SK-N-SH (cell line): ENCODE results near the gene PBRM1. TPM values are rescaled to one million over a fixed set of nuclear protein-coding genes. Genes with fewer than 3 reads are reported as not detected.

ENCODE experiments used
- CTCF ChIA-PET: fragments of 300-600, 350-600 bp; formaldehyde crosslinking; extraction: SDS; loops from one replicate; lab custom pipeline; 2021; lab: Yijun Ruan, JAX
- POLR2A ChIA-PET: fragments of 350-600 bp; sonication (Branson Sonifier 250); formaldehyde crosslinking; extraction: SDS; loops from one replicate; lab custom pipeline; 2020; ENCODE audit warnings: antibody characterized with exemption, inconsistent platforms; lab: Yijun Ruan, JAX
- DNase-seq: peaks from one replicate; pipeline ENCODE4 v3.0.0; 2012
- H2AFZ ChIP-seq: fragments of 200-600 bp; sonication (generic); 2 replicates; pipeline ENCODE4 v1.8.1; 2016; ENCODE audit warnings: antibody characterized with exemption, mild to moderate bottlenecking, low read depth
- H3F3A ChIP-seq: fragments of 200-600 bp; sonication (generic); replicated peaks from 2 replicates; pipeline ENCODE3; 2016; ENCODE audit warnings: antibody characterized with exemption, mild to moderate bottlenecking; ENCODE audit not compliant: insufficient read depth
- H3K27ac ChIP-seq, 2 experiments: fragments of 200-500 bp in 1 of 2; fragments of 200-600 bp in 1 of 2; sonication (Bioruptor generic) in 1 of 2; sonication (generic), shearing (Covaris generic) in 1 of 2; 2 replicates each; pipeline versions ENCODE4 v1.5.1 to v1.6.1; 2014 to 2016; ENCODE audit warnings: low read depth in 2 of 2, inconsistent platforms in 1 of 2, low read length in 1 of 2, mild to moderate bottlenecking in 1 of 2, mixed read lengths in 1 of 2
- H3K27me3 ChIP-seq: fragments of 200-600 bp; sonication (generic), shearing (Covaris generic); 2 replicates; pipeline ENCODE4 v1.6.1; 2016; ENCODE audit warnings: mixed run types; ENCODE audit not compliant: insufficient read depth
- H3K36me3 ChIP-seq, 2 experiments: fragments of 200-500 bp in 1 of 2; fragments of 200-600 bp in 1 of 2; sonication (Bioruptor generic) in 1 of 2; sonication (generic) in 1 of 2; replicated peaks in 1 of 2; 2 replicates each; pipeline versions ENCODE3 to v1.5.1; 2014 to 2016; ENCODE audit warnings: low read length in 1 of 2, mild to moderate bottlenecking in 1 of 2; ENCODE audit not compliant: insufficient read depth in 2 of 2, control insufficient read depth in 1 of 2
- H3K4me1 ChIP-seq, 2 experiments: fragments of 200-500 bp in 1 of 2; fragments of 200-600 bp in 1 of 2; sonication (Bioruptor generic) in 1 of 2; sonication (generic), shearing (Covaris generic) in 1 of 2; 2 replicates each; pipeline versions ENCODE4 v1.5.1 to v1.6.1; 2014 to 2016; ENCODE audit warnings: low read depth in 1 of 2, low read length in 1 of 2, mixed run types in 1 of 2; ENCODE audit not compliant: insufficient read depth in 2 of 2, control insufficient read depth in 1 of 2
- H3K4me2 ChIP-seq: fragments of 200-600 bp; sonication (generic), shearing (Covaris generic); 2 replicates; pipeline ENCODE4 v1.6.1; 2017; ENCODE audit warnings: mixed run types
- H3K4me3 ChIP-seq, 2 experiments: fragments of 200-500 bp in 1 of 2; fragments of 200-600 bp in 1 of 2; sonication (Bioruptor generic) in 1 of 2; sonication (generic), shearing (Covaris generic) in 1 of 2; 2 replicates each; pipeline versions ENCODE4 v1.5.1 to v1.8.1; 2014 to 2016; ENCODE audit warnings: low read depth in 2 of 2, inconsistent platforms in 1 of 2, low read length in 1 of 2, mild to moderate bottlenecking in 1 of 2, mixed read lengths in 1 of 2, moderate library complexity in 1 of 2
- H3K79me2 ChIP-seq: fragments of 200-600 bp; sonication (generic); 2 replicates; pipeline ENCODE4 v1.8.1; 2017; ENCODE audit warnings: mild to moderate bottlenecking; ENCODE audit not compliant: insufficient read depth
- H3K9ac ChIP-seq: fragments of 200-600 bp; sonication (generic); 2 replicates; pipeline ENCODE4 v1.6.1; 2017; ENCODE audit warnings: mixed run types
- H3K9me2 ChIP-seq: fragments of 200-600 bp; sonication (generic); 2 replicates; pipeline ENCODE4 v1.6.1; 2017; ENCODE audit warnings: mixed run types
- H3K9me3 ChIP-seq: fragments of 200-600 bp; sonication (generic); 2 replicates; pipeline ENCODE4 v1.6.1; 2017; ENCODE audit warnings: mixed run types, mild to moderate bottlenecking, moderate library complexity
- H4K20me1 ChIP-seq: fragments of 200-600 bp; sonication (generic); 2 replicates; pipeline ENCODE4 v1.6.1; 2017; ENCODE audit warnings: mild to moderate bottlenecking, mixed run types; ENCODE audit not compliant: insufficient read depth
- CHD2 ChIP-seq: fragments of 150-350 bp; IDR thresholded peaks from 2 replicates; pipeline ENCODE4 v1.6.1; 2018; ENCODE audit warnings: low read length; ENCODE audit not compliant: partially characterized antibody
- EZH2phosphoT487 ChIP-seq: fragments of 200-600 bp; sonication (generic); IDR thresholded peaks from 2 replicates; pipeline ENCODE4 v1.6.1; 2017; ENCODE audit warnings: low read depth, mixed run types, mild to moderate bottlenecking, antibody characterized with exemption, moderate library complexity, borderline replicate concordance
- FOSL2 ChIP-seq: IDR thresholded peaks from 2 replicates; pipeline ENCODE4 v1.4.0; 2012; ENCODE audit warnings: low read depth, mild to moderate bottlenecking, moderate library complexity, borderline replicate concordance
- GABPA ChIP-seq: IDR thresholded peaks from 2 replicates; pipeline ENCODE4 v1.4.0; 2012; ENCODE audit warnings: low read depth, mild to moderate bottlenecking
- GATA2 ChIP-seq: sonication (generic); formaldehyde crosslinking; IDR thresholded peaks from 2 replicates; pipeline ENCODE4 v1.5.0; 2020; ENCODE audit warnings: mild to moderate bottlenecking, missing genetic modification reagents
- JUND ChIP-seq: IDR thresholded peaks from 2 replicates; pipeline ENCODE4 v1.4.0; 2012
- NFIC ChIP-seq: IDR thresholded peaks from 2 replicates; pipeline ENCODE4 v1.4.0; 2012; ENCODE audit warnings: borderline replicate concordance
- POLR2AphosphoS5 ChIP-seq: IDR thresholded peaks from 2 replicates; pipeline ENCODE4 v1.6.1; 2012; ENCODE audit warnings: low read depth, low read length
- RCOR1 ChIP-seq: fragments of 150-350 bp; IDR thresholded peaks from 2 replicates; pipeline ENCODE4 v1.6.1; 2017; ENCODE audit warnings: antibody characterized with exemption, low read length
- RFX5 ChIP-seq: IDR thresholded peaks from 2 replicates; pipeline ENCODE4 v1.6.1; 2012; ENCODE audit warnings: mild to moderate bottlenecking, improper control_type of control experiment, low read length
- RXRA ChIP-seq: IDR thresholded peaks from 2 replicates; pipeline ENCODE4 v1.4.0; 2012; ENCODE audit warnings: low read depth, mild to moderate bottlenecking, borderline replicate concordance
- TCF12 ChIP-seq: IDR thresholded peaks from 2 replicates; pipeline ENCODE4 v1.4.0; 2012
- YY1 ChIP-seq: IDR thresholded peaks from 2 replicates; pipeline ENCODE4 v1.4.0; 2012; ENCODE audit warnings: low read depth, mild to moderate bottlenecking
- WGBS: methylation state at CpG from one replicate; pipeline ENCODE4 v1.1.6; 2017; ENCODE audit warnings: low lambda C conversion rate; 5-methylcytosine and 5-hydroxymethylcytosine counted together
- polyA plus RNA-seq, 3 experiments: library from polyadenylated mRNA; depleted of rRNA; stranded (reverse); fragments of >200 nt; gene quantifications; 2 replicates each; pipeline ENCODE4 v1.2.3, GENCODE V29; 2012
- TF ChIP-seq, protein P1 (sequence below): IDR thresholded peaks from 2 replicates; pipeline ENCODE4; 2012
- TF ChIP-seq, protein P2 (sequence below): IDR thresholded peaks from 2 replicates; pipeline ENCODE4 v1.4.0; 2012; ENCODE audit warnings: low read depth, borderline replicate concordance
- TF ChIP-seq, protein P3 (sequence below): IDR thresholded peaks from 2 replicates; pipeline ENCODE4 v1.6.1; 2012; ENCODE audit warnings: mild to moderate bottlenecking, low read depth, low read length, moderate library complexity

PBRM1 gene
- polyA plus RNA-seq, 1 of the 3 experiments (the other 2 are of a cell fraction) = 14.3 TPM

DNA sequence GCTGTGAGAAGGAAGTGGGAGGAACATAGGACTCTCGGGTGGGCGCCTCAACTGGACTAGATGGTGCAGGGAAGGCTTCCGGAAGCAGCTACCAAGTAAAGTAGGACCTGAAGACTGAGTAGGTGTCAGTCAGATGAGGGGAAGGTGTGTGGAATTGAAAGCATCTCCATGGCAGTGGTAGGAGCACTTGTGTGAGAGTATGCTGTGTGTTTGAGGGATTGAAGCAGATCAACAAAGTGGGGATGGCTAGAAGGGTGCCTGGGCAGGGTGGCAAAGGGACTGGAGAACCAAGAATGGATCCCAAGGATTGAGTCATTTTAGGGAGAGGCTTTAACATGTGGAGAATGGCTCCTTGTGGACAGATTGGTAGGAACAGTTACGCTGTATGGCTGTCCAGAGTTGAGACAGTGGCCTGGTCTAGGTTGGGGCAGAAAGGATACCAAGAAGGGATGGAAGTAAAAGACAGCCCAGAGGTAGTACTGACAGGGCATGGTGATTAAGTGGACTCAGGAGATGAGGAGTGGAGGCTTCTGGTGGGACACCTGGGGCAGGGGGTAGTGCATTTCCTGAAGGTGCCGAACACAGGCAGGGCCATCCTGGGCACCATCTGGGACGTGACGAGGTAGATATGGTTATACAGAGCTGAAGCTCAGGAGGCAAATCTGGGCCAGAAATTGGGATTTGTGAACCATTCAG is 147.8 kb downstream of the PBRM1 start:
- CTCF ChIA-PET = interaction anchor here (1.2 kb wide), 1 partner anchor 67 kb away, joined by 4 read pairs; no protein-coding TSS in a partner anchor
- WGBS = 84% methylated on average over 7 of the region's 7 CpGs
- Histone ChIP-seq H3K9me2 (no peaks in the 10 kb centered on the region), H3K9me3 (no peaks in the 10 kb centered on the region), H3K4me2 (peak overlapping the region; percentile 94), H3K4me1 (peaks cover 11 to 34% of the 10 kb centered on the region in 2 experiments), H3K27ac (peak overlapping the region; percentile 84 to 87; a peak in 2 of 4 replicates), H4K20me1 (peaks cover 27% of the 10 kb centered on the region), H3K79me2 (peaks cover 77% of the 10 kb centered on the region), H3F3A (peaks cover 42% of the 10 kb centered on the region), H2AFZ (no peak overlapping the region), H3K27me3 (no peaks in the 10 kb centered on the region), H3K36me3 (peaks cover 17 to 19% of the 10 kb centered on the region in 2 experiments), H3K4me3 (peak overlapping the region; percentile 83 to 94), H3K9ac (peak overlapping the region; percentile 95)
- DNase-seq = no peak
- POLR2A ChIA-PET = interaction anchor here (1.2 kb wide), 1 partner anchor 65 kb away, joined by 4 read pairs; no protein-coding TSS in a partner anchor
- TF ChIP-seq RXRA (no peak), GATA2 (CRISPR knock-in tag) (no peak)

DNA sequence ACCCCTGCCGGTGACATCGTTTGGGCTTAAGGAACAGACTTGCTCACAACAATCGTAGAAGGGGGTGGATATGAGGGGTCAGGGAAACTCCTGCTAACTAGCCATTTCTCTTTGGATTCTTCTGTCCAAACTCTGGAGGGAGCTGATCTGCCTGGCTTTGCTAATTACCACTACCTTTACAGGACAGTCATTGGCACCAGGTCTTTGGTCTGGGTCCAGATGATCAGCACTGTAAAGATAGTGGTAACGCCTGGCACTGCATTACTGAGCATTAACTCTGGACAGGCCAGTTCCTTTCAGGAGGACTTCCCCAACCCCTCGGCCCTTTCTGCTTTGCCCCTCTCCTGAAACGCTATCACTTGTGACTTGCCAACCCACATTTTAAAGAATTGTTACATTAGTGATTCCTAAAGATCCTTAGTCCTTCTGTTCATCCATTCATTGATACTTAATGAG is 148.5 kb downstream of the PBRM1 start:
- TF ChIP-seq, protein P1, sequence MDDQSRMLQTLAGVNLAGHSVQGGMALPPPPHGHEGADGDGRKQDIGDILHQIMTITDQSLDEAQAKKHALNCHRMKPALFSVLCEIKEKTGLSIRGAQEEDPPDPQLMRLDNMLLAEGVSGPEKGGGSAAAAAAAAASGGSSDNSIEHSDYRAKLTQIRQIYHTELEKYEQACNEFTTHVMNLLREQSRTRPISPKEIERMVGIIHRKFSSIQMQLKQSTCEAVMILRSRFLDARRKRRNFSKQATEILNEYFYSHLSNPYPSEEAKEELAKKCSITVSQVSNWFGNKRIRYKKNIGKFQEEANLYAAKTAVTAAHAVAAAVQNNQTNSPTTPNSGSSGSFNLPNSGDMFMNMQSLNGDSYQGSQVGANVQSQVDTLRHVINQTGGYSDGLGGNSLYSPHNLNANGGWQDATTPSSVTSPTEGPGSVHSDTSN = no peak
- TF ChIP-seq, protein P2, sequence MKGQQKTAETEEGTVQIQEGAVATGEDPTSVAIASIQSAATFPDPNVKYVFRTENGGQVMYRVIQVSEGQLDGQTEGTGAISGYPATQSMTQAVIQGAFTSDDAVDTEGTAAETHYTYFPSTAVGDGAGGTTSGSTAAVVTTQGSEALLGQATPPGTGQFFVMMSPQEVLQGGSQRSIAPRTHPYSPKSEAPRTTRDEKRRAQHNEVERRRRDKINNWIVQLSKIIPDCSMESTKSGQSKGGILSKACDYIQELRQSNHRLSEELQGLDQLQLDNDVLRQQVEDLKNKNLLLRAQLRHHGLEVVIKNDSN = no peak
- TF ChIP-seq FOSL2 (no peak), RFX5 (no peak), GATA2 (CRISPR knock-in tag) (no peak), YY1 (no peak), RCOR1 (no peak), JUND (no peak), NFIC (no peak), POLR2AphosphoS5 (no peak), CHD2 (no peak), EZH2phosphoT487 (no peak), TCF12 (no peak), GABPA (no peak)
- TF ChIP-seq, protein P3, sequence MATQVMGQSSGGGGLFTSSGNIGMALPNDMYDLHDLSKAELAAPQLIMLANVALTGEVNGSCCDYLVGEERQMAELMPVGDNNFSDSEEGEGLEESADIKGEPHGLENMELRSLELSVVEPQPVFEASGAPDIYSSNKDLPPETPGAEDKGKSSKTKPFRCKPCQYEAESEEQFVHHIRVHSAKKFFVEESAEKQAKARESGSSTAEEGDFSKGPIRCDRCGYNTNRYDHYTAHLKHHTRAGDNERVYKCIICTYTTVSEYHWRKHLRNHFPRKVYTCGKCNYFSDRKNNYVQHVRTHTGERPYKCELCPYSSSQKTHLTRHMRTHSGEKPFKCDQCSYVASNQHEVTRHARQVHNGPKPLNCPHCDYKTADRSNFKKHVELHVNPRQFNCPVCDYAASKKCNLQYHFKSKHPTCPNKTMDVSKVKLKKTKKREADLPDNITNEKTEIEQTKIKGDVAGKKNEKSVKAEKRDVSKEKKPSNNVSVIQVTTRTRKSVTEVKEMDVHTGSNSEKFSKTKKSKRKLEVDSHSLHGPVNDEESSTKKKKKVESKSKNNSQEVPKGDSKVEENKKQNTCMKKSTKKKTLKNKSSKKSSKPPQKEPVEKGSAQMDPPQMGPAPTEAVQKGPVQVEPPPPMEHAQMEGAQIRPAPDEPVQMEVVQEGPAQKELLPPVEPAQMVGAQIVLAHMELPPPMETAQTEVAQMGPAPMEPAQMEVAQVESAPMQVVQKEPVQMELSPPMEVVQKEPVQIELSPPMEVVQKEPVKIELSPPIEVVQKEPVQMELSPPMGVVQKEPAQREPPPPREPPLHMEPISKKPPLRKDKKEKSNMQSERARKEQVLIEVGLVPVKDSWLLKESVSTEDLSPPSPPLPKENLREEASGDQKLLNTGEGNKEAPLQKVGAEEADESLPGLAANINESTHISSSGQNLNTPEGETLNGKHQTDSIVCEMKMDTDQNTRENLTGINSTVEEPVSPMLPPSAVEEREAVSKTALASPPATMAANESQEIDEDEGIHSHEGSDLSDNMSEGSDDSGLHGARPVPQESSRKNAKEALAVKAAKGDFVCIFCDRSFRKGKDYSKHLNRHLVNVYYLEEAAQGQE = no peak
- DNase-seq = no peak
- H3K4me3 ChIP-seq = peak overlapping the region; percentile 83 to 94
- H3K36me3 ChIP-seq = peaks cover 17 to 19% of the 10 kb centered on the region in 2 experiments
- ChIA-PET CTCF (interaction anchor here (1.1 to 1.9 kb wide), 3 partner anchors 58 to 66 kb away, joined by 3 to 5 read pairs (median 4); no protein-coding TSS in a partner anchor), POLR2A (no interaction called here)
- H3K4me1 ChIP-seq = peaks cover 11 to 39% of the 10 kb centered on the region in 2 experiments
- H2AFZ ChIP-seq = 0 out of 2 replicates have a peak overlapping the region, but pooled peaks have one; percentile 42
- no peaks in the 10 kb centered on the region for H3K9me3 ChIP-seq
- H3K9ac ChIP-seq = peak overlapping the region; percentile 95
- H3K9me2 ChIP-seq = no peaks in the 10 kb centered on the region
- H3F3A ChIP-seq = peaks cover 42% of the 10 kb centered on the region
- H3K4me2 ChIP-seq = peak overlapping the region; percentile 94
- H3K79me2 ChIP-seq = peaks cover 81% of the 10 kb centered on the region
- 4% methylated on average over 4 of the region's 6 CpGs for WGBS
- peak overlapping the region; percentile 84 to 87 for H3K27ac ChIP-seq
- no peaks in the 10 kb centered on the region for H3K27me3 ChIP-seq
- H4K20me1 ChIP-seq = peaks cover 31% of the 10 kb centered on the region
